RWPE2 (cell line): ENCODE data around the gene CIC.

Source experiments
- ATAC-seq: fragments of 200-7000 bp; cut with Tn5 transposase; 3 replicates; pipeline ENCODE4 v1.9.1; 2021; ENCODE audit warnings: low read depth
- DNase-seq: peaks from one replicate; pipeline ENCODE4 v3.0.0-alpha.2; 2020; ENCODE audit warnings: low spot score
- H3K27ac ChIP-seq: fragments of 450-650 bp; 2 replicates; pipeline ENCODE4 v1.5.1; 2017; ENCODE audit warnings: mild to moderate bottlenecking; ENCODE audit not compliant: poor library complexity, severe bottlenecking
- H3K27me3 ChIP-seq: fragments of 250-450 bp; sonication (Bioruptor Pico); 2 replicates; pipeline ENCODE4 v1.5.1; 2021; ENCODE audit warnings: mild to moderate bottlenecking, moderate library complexity; ENCODE audit not compliant: insufficient read depth, poor library complexity, severe bottlenecking
- H3K36me3 ChIP-seq: fragments of 250-450 bp; sonication (Bioruptor Pico); 2 replicates; pipeline ENCODE4 v1.5.1; 2020; ENCODE audit warnings: low read depth, mild to moderate bottlenecking, moderate library complexity
- H3K4me1 ChIP-seq: fragments of 250-450 bp; sonication (Bioruptor Pico); 2 replicates; pipeline ENCODE4 v1.5.1; 2021; ENCODE audit warnings: mild to moderate bottlenecking, moderate library complexity; ENCODE audit not compliant: insufficient read depth, poor library complexity, severe bottlenecking
- H3K4me3 ChIP-seq: fragments of 250-450 bp; sonication (Bioruptor Pico); 2 replicates; pipeline ENCODE4 v1.5.1; 2021; ENCODE audit warnings: mild to moderate bottlenecking, moderate library complexity; ENCODE audit not compliant: severe bottlenecking
- H3K9me3 ChIP-seq: fragments of 250-450 bp; sonication (Bioruptor Pico); 2 replicates; pipeline ENCODE4 v1.5.1; 2021; ENCODE audit warnings: mild to moderate bottlenecking, moderate library complexity; ENCODE audit not compliant: severe bottlenecking
- CTCF ChIP-seq: fragments of 450-650 bp; IDR thresholded peaks from one replicate; pipeline ENCODE4 v1.5.1; 2017; ENCODE audit warnings: mild to moderate bottlenecking, moderate library complexity; ENCODE audit not compliant: poor library complexity, severe bottlenecking

The CIC gene

DNA sequence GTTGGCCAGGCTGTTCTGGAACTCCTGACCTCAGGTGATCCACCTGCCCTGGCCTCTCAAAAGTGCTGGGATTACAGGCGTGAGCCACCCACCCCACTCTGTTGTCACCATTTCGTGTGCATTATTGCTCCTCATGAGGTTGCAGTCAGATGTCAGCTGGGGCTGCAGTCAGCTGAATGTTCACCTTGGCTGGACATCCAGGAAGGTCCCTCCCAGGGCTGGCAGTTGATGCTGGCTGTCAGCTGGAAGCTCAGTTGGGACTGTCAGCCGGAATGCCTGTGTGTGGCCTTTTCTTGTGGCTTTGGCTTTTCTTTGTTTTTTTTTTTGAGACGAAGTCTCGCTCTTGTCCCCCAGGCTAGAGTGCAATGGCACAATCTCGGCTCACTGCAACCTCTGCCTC lies 63.0 kb downstream of the CIC start:
- no peak for TF ChIP-seq CTCF
- no peak for ATAC-seq

GRCh38 chr19:42333018-42333417 lies 64.0 kb downstream of the CIC start:
- no peak for ATAC-seq
- DNase-seq, result no peak
- no peaks in the 10 kb centered on the region for H3K27me3 ChIP-seq
- no peaks in the 10 kb centered on the region for H3K4me1 ChIP-seq
- no peaks in the 10 kb centered on the region for H3K9me3 ChIP-seq
- H3K4me3 ChIP-seq, result no peak overlapping the region
- TF ChIP-seq CTCF, result no peak
- H3K36me3 ChIP-seq, result no peaks in the 10 kb centered on the region
- no peak overlapping the region for H3K27ac ChIP-seq

More for the DNA sequence above, 63.0 kb downstream of the CIC start:
- no peak for DNase-seq
- no peaks in the 10 kb centered on the region for H3K9me3 ChIP-seq
- H3K4me1 ChIP-seq, result peaks cover under 1% of the 10 kb centered on the region
- H3K27ac ChIP-seq, result no peak overlapping the region
- H3K36me3 ChIP-seq, result no peaks in the 10 kb centered on the region
- H3K27me3 ChIP-seq, result no peaks in the 10 kb centered on the region
- H3K4me3 ChIP-seq, result no peak overlapping the region

DNA sequence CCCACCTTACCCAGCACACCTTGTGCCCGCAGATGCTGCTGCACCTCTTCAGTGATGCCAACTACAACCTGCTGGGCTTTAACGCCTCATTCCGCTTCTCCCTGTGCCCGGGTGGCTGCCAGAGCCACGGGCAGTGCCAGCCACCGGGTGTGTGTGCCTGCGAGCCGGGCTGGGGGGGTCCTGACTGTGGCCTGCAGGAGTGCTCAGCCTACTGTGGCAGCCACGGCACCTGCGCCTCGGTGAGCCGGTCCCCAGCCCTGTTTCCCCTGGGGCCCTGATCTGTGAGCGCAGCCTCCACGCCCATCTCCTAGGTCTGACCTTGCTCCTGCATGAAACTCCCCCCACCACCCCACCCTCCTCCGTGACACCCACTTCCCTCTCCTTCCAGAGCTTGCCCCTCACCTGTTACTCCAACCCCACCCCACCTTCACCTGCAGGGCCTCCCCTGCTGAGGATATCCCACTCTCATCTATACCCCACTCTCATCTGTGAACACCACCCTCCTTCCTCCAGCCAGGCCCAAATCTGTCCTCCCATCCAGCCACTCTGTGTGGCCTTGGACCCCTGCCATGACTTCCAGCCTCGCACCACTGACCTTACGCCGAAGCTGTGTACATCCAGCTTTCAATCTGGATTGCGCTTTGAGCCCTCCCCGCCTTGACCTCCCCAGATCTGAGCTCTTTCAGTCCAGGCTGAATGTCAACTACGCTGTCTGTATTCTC lies 65.1 kb downstream of the CIC start:
- H3K27ac ChIP-seq, result no peak overlapping the region
- ATAC-seq (no peak), DNase-seq (peak; percentile 54)
- H3K9me3 ChIP-seq, result no peaks in the 10 kb centered on the region
- no peaks in the 10 kb centered on the region for H3K4me1 ChIP-seq
- no peak overlapping the region for H3K4me3 ChIP-seq
- H3K27me3 ChIP-seq, result no peaks in the 10 kb centered on the region
- no peak for TF ChIP-seq CTCF
- H3K36me3 ChIP-seq, result no peaks in the 10 kb centered on the region

GRCh38 chr19:42334697-42335373 lies 65.8 kb downstream of the CIC start:
- no peak for TF ChIP-seq CTCF
- no peak for ATAC-seq
- Histone ChIP-seq H3K27me3 (no peaks in the 10 kb centered on the region), H3K36me3 (peaks cover 5% of the 10 kb centered on the region), H3K27ac (no peak overlapping the region), H3K4me1 (no peaks in the 10 kb centered on the region), H3K9me3 (no peaks in the 10 kb centered on the region), H3K4me3 (no peak overlapping the region)
- DNase-seq, result no peak
